Measurements from ENCODE around the gene NAGPA.

Gene NAGPA

DNA sequence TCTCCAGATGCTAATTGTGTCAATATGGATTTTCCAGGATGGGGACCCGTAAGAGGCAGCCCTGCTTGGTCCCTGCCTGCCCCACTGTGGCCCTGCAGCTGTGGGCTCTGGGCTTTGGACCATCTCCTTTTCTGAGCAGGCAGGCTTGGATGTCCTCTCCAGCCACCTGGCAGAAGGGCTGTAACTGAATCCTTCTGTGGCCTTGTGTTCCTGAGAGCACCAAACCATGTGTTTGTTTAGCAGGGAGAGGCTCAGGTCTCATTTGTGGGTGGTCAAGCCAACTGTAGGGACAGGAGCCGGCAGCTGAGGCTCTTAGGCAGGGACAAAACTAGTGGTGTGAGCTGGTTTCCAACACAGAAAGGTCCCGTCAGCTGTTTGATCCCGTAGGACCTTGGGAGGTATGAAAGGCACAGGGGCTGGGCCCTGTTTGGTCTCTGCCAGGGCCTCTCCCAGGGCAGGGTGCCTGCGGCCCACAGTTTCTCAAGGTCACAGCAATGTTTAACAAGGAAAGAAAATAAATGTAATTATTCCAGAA is 57.1 kb downstream of the NAGPA start:
- DNase-seq (ENCODE audit: low spot score) = no peak
- no peak overlapping the region for H3K27ac ChIP-seq
- no peak overlapping the region for H3K4me3 ChIP-seq
- TF ChIP-seq, protein P1, sequence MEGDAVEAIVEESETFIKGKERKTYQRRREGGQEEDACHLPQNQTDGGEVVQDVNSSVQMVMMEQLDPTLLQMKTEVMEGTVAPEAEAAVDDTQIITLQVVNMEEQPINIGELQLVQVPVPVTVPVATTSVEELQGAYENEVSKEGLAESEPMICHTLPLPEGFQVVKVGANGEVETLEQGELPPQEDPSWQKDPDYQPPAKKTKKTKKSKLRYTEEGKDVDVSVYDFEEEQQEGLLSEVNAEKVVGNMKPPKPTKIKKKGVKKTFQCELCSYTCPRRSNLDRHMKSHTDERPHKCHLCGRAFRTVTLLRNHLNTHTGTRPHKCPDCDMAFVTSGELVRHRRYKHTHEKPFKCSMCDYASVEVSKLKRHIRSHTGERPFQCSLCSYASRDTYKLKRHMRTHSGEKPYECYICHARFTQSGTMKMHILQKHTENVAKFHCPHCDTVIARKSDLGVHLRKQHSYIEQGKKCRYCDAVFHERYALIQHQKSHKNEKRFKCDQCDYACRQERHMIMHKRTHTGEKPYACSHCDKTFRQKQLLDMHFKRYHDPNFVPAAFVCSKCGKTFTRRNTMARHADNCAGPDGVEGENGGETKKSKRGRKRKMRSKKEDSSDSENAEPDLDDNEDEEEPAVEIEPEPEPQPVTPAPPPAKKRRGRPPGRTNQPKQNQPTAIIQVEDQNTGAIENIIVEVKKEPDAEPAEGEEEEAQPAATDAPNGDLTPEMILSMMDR (IDR thresholded peaks at IDR 0.05) = no peak

- H3K4me3 ChIP-seq = no peak overlapping the region
- no peak for DNase-seq (ENCODE audit: low spot score)
- TF ChIP-seq, protein P1 (IDR thresholded peaks at IDR 0.05) = no peak
- no peak overlapping the region for H3K27ac ChIP-seq
These were observed 57.7 kb downstream of the NAGPA start for GRCh38 chr16:4976079-4976478.

Measured in coronary artery (tissue), 2 donors.